NCI-H446 (cell line): ENCODE results near the gene CD46.
"Not testable (repeated sequence)": the region's sequence is repeated elsewhere in the genome, so short reads cannot be mapped to it uniquely, and the experiment has no call there.

ENCODE experiments used
- DNase-seq, 2 experiments: peaks; one replicate each; lab custom pipeline; 2025; lab: John Stamatoyannopoulos, UW

The CD46 gene

GRCh38 chr1:207751463-207751789, 428 bp upstream of the CD46 start:
- not testable (repeated sequence) for DNase-seq

DNA sequence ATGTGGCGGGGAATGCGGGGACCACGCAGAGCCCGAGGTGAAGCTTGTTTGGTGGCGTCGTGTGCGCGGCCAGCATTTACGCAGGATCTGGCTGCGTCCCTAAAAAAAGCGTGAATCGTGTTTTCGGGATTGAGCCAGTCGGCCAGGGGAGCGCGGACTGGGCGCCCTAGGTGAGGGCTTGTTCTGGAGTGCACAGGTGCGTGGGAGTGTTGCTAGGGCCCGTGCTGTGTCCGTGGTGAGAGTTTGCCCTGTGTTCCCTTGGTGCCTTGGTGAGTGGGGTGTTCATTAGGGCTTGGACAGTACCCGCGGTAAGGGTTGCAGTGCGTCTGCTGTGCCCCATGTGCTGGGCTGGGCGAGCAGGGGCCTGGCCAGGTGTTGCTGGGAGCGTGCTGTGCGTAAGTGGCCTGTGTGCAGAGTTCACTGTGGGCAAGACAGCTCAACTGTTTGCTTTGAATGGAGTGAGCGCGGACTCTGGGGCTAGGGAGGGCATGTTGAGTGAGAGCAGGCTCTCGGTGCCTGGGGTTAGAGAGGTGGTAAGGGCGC, 673 bp downstream of the CD46 start:
- DNase-seq: peak in 1 of 2 experiments; percentile 13

DNA sequence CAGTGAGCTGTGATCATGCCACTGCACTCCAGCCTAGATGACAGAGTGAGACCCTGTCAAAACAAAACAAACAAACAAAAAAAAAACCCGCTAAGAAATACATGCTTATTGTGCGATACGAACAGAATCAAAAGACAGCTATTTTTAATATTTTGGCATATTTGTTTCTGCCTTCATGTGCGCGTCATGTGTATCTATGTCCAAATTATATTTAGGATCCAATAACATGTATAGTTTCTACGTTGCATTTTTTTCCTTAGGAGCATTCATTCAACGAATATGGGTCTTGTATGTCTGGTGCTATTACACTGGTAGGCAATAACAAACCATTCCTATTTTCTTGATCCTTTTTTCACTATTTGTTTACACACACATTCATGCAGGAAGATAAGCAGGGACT, 1.8 kb downstream of the CD46 start:
- no peak for DNase-seq

DNA sequence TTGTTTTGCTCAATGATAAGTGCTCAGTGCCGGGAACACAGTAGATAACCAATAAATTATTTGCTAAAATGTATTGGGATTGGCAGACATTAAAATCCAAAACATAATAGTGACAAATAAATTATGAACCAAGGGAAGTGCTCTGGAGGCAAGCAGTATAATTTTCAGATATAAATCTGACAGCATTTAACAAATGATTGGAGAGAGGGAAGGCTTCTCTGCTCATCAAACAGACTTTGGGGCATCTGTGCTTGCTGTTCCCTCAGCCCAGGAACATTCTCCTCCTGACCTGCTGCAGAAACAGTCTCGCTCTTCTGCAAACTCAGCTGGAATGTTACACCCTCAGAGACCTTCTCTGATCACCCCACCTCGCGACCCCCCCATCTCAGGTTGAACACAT, 2.2 kb downstream of the CD46 start:
- no peak for DNase-seq

- DNase-seq: no peak
These were observed 3.3 kb downstream of the CD46 start for GRCh38 chr1:207754974-207755700.

DNA sequence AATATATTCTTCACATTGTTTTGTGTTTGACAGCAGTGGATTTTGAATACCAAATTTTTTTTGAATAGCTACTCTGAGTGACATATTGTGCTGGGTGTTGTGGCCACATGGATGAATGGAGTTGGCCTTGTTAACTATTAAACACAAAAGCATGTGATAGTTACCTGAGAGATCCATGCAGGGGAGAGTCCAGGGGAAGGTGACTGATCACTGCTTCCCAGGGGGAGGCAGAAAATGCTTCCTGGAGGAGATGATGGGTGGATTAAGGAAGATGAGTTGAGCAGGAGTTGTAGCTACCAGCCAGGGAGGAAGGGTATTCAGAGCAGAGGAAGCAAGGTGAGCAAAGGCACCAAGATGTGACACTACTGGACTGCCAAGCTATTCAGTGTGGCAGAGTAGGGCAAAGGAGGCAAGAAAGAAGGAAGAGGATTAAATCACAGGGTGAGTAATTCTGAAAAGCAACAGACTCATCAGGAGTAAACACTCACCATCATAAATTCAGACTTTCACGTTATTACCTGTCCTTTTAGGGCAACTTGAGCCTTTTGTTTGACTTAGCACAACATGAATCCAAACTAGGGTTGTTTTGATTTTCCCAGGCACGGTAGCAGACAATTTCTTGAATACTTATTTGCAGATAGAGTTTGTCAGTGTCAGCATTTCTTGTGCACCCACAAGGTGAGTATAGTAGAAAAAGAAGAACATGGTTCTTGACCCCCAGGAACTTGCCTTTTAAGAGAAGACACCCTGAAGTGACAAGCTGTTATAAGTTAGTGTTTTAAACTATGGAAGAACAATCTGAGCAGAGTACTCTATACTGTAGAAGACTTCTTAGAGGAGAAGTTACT, 4.2 kb downstream of the CD46 start:
- no peak for DNase-seq

DNA sequence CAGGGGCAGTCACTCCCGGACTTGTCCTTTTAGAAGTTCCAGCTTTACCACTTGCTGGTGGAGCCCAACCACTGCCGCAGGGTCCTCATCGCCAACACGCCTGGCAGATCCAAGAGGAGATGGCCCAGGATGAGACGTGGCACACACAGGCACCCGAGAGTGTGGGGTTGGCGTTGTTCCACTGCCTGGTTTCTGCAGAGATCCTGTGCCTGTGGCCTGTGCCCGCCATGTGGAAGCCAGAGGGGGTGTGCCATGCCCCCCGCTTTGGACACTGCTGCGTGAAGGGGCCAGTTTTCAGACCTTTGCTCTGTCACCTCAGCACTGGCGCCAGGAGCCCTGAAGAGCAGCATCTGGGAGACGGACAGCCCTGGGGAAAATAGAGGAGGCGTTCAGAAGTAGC, 10.8 kb downstream of the CD46 start:
- no peak for DNase-seq

GRCh38 chr1:207763091-207763490, 11.2 kb downstream of the CD46 start:
- no peak for DNase-seq

DNA sequence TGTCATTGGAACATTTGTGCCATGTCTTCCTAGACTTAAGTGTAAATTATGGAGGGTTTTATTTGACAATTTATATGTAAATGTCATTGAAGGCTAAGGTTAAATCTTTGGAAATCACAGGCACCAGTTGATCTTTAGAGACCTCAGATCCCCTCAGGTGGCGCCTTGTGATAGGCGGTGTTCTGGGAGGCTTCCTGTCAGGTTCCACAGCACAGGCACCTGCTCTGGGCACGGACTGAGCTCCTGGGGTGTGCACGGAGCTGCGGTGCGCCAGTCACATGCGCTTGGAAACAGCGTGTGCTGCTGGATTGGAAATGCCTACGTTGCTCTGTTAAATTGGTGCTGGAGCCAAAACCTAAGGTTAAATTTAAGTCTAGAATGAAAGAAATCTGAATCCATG, 12.1 kb downstream of the CD46 start:
- no peak for DNase-seq

GRCh38 chr1:207766569-207766968, 14.7 kb downstream of the CD46 start:
- no peak for DNase-seq

DNA sequence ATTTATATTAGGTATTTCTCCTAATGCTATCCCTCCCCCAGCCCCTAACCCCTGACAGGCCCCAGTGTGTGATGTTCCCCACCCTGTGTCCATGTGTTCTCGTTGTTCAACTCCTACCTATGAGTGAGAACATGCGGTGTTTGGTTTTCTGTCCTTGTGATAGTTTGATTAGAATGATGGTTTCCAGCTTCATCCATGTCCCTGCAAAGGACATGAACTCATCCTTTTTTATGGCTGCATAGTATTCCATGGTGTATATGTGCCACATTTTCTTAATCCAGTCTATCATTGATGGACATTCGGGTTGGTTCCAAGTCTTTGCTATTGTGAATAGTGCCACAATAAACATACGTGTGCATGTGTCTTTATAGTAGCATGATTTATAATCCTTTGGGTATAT, 18.7 kb downstream of the CD46 start:
- not testable (repeated sequence) for DNase-seq

DNA sequence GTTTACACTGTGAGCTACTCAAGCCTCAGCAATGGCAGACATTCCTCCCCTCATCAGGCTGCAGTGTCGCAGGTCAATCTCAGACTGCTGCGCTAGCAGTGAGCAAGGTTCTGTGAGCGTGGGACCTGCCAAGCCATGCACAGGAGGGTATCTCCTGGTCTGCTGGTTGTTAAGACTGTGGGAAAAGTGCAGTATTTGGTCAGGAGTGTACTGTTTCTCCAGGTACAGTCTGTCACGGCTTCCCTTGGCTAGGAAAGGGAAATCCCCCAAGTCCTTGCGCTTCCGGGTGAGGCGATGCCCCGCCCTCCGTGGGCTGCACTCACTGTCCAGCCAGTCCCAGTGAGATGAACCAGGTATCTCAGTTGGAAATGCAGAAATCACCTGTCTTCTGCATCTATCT, 24.2 kb downstream of the CD46 start:
- not testable (repeated sequence) for DNase-seq

DNA sequence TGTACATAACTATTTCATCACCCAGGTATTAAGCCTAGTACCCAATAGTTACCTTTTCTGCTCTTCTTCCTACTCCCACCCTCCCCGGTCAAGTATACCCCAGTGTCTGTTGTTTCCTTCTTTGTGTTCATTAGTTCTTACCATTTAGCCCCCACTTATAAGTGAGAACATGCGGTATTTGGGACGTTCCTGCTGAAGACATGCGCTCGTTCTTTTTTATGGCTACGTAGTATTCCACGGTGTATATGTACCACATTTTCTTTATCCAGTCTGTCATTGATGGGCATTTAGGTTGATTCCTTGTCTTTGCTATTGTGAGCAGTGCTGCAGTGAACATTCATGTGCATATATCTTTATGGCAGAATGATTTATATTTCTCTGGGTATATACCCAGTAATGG, 25.6 kb downstream of the CD46 start:
- not testable (repeated sequence) for DNase-seq

DNA sequence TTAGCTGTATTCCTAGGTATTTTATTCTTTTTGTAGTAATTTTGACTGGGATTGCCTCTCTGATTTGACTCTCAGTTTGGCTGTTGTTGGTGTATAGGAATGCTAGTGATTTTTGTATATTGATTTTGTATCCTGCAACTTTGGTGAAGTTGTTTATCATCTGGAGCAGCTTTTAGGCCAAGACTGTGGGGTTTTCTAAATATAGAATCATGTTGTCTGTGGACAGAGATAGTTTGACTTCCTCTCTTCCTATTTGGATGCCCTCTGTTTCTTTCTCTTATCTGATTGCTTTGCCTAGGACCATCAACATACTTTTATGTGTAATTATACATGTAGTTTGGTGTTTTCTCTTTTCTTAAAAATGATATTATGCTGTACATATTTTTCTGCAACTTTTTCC, 27.2 kb downstream of the CD46 start:
- no peak for DNase-seq

DNA sequence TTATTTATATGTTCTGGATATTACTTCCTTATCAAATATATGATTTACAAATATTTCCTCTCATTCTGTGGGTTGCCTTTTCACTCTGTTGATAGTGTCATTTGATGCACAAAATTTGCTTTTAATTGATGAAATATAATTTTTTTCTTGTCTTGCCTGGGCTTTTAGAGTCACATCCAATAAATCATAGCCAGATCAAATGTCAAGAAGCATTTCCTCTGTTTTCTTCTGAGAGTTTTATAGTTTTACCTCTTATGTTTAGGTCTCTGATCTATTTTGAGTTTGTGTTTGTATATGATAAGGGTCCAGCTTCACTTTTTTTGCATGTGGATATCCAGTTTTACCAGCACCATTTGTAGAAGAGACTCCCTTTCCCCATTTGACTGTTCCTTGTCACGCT, 29.5 kb downstream of the CD46 start:
- DNase-seq: no peak

GRCh38 chr1:207787776-207788175, 35.9 kb downstream of the CD46 start:
- no peak for DNase-seq

- DNase-seq: no peak
These were observed 37.5 kb downstream of the CD46 start for GRCh38 chr1:207789386-207789785.

- DNase-seq: no peak
These were observed 38.2 kb downstream of the CD46 start for GRCh38 chr1:207789792-207790787.

GRCh38 chr1:207791290-207791689, 39.4 kb downstream of the CD46 start:
- DNase-seq: no peak

GRCh38 chr1:207793327-207793726, 41.5 kb downstream of the CD46 start:
- no peak for DNase-seq

- DNase-seq: no peak
These were observed 43.0 kb downstream of the CD46 start for GRCh38 chr1:207794861-207795260.
